Breast epithelium (tissue), 3 donors: ENCODE data around the gene F8.

Experiments
- CTCF ChIP-seq, 3 donors: fragments of 450-650 bp; IDR thresholded peaks; one replicate each; pipeline ENCODE4 v1.5.1; 2016 to 2017; ENCODE audit warnings: antibody characterized with exemption in 3 of 3, mild to moderate bottlenecking in 3 of 3, moderate library complexity in 3 of 3
- POLR2A ChIP-seq: fragments of 450-650 bp; IDR thresholded peaks from one replicate; pipeline ENCODE4 v1.6.1; 2016; ENCODE audit warnings: antibody characterized with exemption, mild to moderate bottlenecking, moderate library complexity

GRCh38 chrX:155065035-155065734, 42.7 kb upstream of the F8 start:
- TF ChIP-seq CTCF (IDR thresholded peaks at IDR 0.05), result no peak
- TF ChIP-seq POLR2A, result no peak
